ENCODE measurements around the gene C19orf25. TPM values are rescaled to one million over a fixed set of nuclear protein-coding genes. Genes with fewer than 3 reads are reported as not detected.
A peak's percentile ranks its signal among the peaks of the same experiment; 100 is the strongest.

Gene C19orf25
- total and polyA plus RNA-seq, 2 of the 13 experiments (the other 11 are each of a cell fraction or from before 2014, with no cell fraction given): 14.2 to 32.4 TPM

- TF ChIP-seq PREB (CRISPR knock-in tag; IDR thresholded peaks at IDR 0.05) (peak; percentile 90; the same call in 1 of the 2 replicates), ZNF724P (CRISPR knock-in tag; IDR thresholded peaks at IDR 0.05; ENCODE audit: borderline replicate concordance) (peak; percentile 34; the same call in 1 of the 2 replicates), MIER3 (CRISPR knock-in tag; IDR thresholded peaks at IDR 0.05; ENCODE audit: borderline replicate concordance) (peak; percentile 99), ZFP36L2 (CRISPR knock-in tag; IDR thresholded peaks at IDR 0.05) (peak; percentile 81; the same call in 1 of the 2 replicates), TBX2 (CRISPR knock-in tag; IDR thresholded peaks at IDR 0.05; ENCODE audit: borderline replicate concordance) (peak; percentile 93), ATF2 (CRISPR knock-in tag; IDR thresholded peaks at IDR 0.05) (peak; percentile 92), AGO2 (optimal IDR thresholded peaks at IDR 0.05; ENCODE audit: low read depth, low read length) (peak; percentile 98), RERE (CRISPR knock-in tag; IDR thresholded peaks at IDR 0.05; ENCODE audit: low read depth) (peak; percentile 35; the same call in 1 of the 2 replicates), ZBTB38 (CRISPR knock-in tag; IDR thresholded peaks at IDR 0.05) (peak; percentile 98), HMG20B (CRISPR knock-in tag; conservative IDR thresholded peaks at IDR 0.05) (peak; percentile 60; the same call in 1 of the 2 replicates), ZNF747 (CRISPR knock-in tag; IDR thresholded peaks at IDR 0.05; ENCODE audit: borderline replicate concordance) (peak; percentile 98), POGK (CRISPR knock-in tag; conservative IDR thresholded peaks at IDR 0.05) (peak; percentile 99), SP1 (IDR thresholded peaks at IDR 0.05) (0 out of 2 replicates have a peak, but pooled peaks have one; percentile 51), SP1 (CRISPR knock-in tag; IDR thresholded peaks at IDR 0.05) (peak; percentile 94), NCOA2 (CRISPR knock-in tag; IDR thresholded peaks at IDR 0.05) (peak; percentile 71), ZNF879 (CRISPR knock-in tag; IDR thresholded peaks at IDR 0.05) (peak; percentile 75), KLF16 (CRISPR knock-in tag; IDR thresholded peaks at IDR 0.05) (peak; percentile 74 to 95; a peak in 2 of 4 replicates), AKAP8 (CRISPR knock-in tag; IDR thresholded peaks at IDR 0.05) (peak; percentile 94), NKX3-1 (CRISPR knock-in tag; IDR thresholded peaks at IDR 0.05) (peak; percentile 94), ZNF543 (CRISPR knock-in tag; IDR thresholded peaks at IDR 0.05) (peak; percentile 94)
Measured at GRCh38 chr19:1438035-1438932, 40.7 kb downstream of the C19orf25 start, which contains the start of gene RPS15 (continued).
